Effector CD8-positive, alpha-beta T cell (primary cell): Measurements from ENCODE around the gene CDKAL1.
"Not testable (repeated sequence)": the region's sequence is repeated elsewhere in the genome, so short reads cannot be mapped to it uniquely, and the experiment has no call there.

Experiments
- DNase-seq: peaks from one replicate; lab custom pipeline; 2025; lab: John Stamatoyannopoulos, UW

CDKAL1 gene

DNA sequence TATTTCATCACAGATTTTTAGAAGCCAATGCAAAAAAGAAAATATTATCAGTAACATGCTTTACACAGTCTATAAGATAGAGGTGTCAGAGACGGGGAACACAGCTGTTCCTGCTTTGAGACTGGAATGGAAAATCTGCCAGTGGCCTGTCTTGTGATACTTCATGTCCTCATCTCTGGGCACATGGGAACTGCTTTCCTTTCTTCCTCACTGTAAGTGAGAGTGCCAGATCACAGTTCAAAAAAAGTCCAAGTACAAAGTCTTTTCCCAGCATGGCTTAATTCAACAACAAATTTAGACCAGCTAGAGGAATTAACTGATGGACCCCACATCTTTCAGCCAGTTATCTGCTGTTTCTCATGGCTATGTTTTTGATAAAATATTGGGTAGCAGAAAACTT is 490.4 kb downstream of the CDKAL1 start:
- DNase-seq = no peak

DNA sequence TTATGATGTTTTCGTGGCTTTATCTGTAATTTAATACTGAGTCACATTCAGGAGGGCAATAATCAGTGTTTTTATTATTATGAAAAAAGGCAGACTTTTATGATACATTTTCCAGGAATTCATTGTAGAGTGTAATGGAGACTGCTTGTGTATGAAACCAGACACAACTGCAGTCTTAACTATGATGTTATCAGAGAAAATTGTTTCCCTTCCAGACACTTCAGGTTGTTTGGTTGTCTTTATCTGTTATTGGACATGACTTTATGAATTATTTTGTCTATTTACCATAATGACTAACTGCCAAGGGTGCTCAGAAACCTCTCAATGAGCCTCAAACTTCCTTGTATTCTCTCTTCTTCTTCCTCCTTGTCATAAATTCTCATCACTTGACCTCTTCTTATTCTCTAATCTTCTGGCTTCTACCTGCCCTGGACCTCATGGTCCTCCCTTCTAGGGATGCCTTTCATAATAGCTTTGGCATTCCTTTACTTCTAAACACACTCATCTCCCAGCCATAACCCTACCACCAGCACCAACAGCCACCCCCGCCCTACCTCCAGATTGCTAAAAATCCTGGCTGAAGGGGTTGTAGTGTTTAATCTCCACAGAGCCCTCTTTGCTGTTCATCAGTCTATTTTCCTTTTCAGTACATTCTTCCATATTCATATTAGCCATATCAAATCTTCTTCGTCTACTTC is 492.5 kb downstream of the CDKAL1 start:
- no peak for DNase-seq

DNA sequence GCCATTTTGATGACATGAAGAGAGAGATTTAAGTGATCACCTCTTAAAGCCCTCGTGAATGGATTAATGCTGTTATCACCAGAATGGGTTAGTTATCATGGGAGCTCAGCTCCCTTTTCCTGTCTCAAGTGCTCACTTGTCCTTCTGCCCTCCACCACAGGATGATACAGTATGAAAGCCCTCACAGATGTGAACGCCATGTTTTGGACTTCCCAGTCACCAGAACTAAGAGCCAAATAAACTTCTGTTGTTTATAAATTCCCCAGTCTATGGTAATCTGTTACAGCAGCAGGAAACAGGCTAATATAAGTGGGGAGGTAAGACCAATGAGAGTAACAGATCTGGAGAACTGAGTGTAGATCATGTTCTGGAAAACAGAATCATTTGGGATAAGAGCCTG is 493.2 kb downstream of the CDKAL1 start:
- DNase-seq = no peak

DNA sequence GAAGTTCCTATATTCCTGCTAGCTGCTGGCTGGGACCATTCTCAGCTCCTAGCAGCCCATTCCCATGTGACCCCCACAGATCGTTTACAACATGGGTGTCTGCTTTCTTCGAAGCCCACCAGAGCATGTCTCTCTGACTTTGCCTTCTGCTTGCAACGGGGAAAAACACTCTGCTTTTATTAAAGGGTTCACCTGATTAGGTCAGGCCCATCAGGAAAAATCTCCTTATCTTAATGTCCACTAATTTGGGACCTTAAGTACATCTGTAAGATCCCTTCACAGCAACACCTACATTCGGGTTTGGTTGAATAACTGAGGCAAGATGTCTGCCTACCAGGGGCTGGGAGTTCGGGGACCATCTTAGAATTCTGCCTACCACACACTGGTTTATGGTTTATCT is 496.9 kb downstream of the CDKAL1 start:
- no peak for DNase-seq

DNA sequence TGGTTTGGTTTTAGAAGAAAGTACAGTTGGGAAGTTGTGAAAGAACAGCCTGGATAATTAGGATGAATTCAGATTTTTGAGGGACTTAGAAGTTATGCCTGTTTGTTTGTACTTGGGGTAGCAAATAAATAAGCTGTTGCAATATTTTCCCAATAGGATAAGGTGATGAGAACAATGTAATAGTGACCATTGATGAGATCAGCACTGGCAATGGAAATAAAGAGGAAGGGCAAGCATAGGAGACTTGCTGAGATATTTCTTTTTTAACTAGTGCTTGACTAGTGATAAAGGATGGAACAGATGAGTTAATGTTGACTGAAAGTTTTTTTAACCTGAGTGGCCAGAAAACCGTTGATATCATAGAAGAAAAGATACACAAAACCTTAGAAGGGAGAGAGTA is 498.8 kb downstream of the CDKAL1 start:
- DNase-seq = no peak

DNA sequence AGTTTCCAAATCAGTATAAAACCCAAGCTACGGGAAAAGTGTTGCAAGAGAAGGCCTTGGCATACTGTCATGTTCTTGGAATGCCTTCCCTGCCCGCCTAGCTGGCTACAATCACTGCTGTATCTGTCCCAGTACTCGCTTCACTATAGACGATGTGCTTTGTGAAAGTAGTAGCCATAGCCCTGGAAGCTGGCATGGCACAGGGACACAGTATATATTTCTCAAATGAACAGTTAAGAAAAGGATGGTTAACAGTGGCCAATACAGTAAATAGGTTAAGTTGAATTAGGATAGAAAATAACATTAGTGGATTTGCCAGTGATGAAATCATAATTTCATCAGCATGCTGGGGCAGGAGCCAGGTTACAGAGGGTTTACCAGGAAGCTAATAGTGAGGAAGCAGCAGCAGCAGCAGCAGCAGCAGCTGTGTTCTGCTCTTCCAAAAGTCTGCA is 499.3 kb downstream of the CDKAL1 start:
- no peak for DNase-seq

DNA sequence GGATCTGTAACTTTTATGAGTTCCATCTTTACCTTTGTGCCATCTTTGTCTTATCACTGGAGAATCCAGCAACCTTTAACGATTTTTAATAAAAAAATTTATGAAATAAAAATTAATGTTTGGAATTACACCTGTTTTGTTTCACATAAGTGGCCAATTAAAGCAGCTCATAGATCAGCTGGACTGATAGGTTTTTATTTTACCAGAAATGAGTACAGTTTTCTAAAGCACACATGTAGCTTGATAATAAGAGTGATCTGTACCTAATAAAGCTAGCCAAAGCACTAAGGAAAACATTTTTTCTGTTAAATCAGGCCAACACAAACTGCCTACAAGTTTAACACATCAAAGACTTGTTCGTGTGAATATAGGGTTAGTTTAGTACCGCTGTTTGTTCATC is 500.1 kb downstream of the CDKAL1 start:
- DNase-seq = no peak

DNA sequence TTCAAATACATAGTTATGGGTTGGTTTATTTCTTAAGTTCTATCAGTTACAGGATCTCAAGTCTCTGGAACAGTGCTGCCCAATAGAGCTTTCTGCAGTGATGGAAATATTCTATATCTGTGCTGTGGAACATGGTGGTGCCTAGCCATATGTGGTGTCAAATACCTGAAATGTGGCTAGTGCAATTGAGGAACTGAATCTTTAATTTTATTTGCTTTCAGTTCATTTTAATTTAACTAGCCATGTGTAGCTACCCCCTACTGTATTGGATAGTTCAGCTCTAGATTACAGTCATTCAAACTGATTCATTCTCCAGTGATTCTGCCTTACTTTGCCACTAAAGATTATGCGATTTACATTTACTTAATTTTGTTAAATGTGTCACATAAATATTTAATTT is 503.2 kb downstream of the CDKAL1 start:
- DNase-seq = no peak

DNA sequence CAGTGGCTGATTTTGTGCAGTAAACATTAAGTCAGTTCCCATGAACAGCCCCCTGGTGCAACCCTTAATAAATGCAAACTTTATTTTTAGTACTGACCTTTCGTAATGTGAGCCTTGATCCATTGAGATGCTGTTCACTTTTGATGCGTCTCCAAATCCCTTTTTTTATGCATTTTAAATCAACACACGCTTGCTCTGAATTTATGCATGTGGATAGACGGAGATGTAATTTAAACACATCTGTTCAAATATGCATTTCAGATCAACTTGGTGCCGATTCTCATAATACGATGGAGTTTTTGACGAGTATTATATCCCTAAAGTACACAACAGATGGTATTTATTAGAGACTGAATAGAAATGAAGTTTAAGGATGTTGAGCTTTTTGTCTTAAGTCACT is 505.7 kb downstream of the CDKAL1 start:
- DNase-seq = no peak

DNA sequence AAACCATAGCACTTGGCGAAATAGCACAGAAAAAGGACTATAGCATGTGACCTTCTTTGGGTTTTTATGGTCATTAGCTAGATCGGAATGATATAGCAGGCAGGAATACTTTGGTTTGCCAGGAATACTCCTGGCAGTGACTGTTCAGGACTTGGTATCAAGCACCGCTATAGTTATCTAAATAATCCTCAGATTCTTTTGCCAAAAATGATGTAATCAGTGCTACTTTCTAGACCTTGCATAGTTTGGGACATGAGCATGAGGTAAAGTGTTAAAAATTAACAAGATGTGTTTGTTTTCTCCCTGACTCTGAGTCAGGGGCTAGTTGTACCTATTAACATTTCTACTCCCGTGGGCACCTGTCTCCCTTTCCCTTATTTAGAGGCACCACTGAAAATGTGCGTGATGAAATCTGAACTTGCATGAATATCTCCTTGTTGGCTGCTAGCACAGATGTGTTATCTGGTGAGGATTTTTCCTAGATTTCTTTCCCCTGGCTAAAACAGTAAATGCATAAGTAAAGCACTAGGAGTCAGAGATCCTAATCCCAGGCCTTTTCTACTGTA is 511.0 kb downstream of the CDKAL1 start:
- no peak for DNase-seq

DNA sequence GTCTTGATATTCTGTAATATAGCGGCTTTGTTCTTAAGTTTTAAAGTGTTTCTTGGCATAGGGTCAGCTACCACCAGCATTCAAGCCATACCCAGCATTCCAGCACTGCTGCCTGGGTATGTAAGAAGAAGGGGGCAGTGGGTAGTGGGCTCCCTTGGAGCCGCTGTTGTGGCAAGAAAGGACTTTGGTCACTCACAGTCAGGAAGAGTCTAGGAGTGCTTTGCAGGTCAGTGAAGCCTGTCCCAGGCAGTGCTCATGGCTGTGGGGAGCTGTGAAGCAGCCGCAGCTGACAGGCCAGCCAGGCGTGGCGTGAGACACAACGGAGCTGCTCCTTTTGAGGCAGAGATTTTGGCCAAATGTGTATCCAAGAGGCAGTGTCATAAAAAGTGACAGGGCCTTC is 512.0 kb downstream of the CDKAL1 start:
- DNase-seq = no peak

DNA sequence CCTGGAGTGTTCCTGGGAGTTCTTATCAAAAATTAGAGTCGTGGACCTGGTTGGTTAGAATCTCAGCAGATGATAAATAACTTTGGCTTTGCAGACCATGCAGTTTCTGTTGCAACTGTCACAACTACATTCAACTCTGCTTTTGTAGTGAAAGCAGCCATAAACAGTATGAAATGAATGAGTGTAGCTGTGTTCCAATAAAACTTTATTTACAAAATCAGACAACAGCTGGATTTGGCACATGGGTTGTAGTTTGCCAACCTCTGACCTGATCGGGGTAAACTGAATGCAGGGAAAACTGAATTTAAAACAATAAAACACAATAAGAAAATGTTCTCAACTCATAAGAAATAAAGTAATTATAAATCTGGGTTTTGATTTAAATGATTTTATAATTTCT is 513.8 kb downstream of the CDKAL1 start:
- no peak for DNase-seq

DNA sequence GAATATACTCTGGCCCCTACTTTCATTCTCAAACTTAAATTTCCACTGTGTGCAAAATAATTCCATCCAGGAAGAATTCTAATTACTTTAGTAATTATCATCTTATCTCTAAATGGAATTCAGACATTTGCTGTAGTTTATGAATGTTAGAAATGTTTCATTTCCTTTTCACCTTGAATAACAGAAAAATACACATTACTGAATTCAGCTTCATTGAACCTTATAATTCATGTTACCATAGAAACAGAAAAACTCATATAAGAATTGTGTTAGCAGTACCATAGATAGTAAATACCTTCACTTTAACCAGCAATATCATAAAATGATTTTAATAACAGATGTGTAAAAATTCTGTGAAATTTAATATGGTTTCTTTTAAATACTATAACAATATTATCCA is 514.9 kb downstream of the CDKAL1 start:
- DNase-seq = no peak

DNA sequence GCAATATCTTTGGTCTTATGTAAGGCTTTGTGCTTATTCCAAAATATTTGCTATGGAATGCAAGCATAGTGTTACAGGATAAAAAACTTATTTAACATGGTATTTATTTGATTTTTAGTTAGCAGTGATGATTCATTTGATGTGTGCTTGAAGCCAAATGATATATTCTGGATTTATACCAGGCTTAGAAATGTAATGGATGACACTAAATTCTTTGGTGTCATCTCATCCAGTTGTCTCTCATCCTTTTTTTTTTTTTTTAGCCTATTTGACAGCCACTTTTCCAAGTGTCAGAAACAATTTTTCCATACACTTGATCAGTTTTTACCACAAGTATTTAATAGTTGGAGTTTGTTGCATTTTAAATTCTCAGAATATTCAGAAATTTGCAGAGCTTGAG is 515.3 kb downstream of the CDKAL1 start:
- DNase-seq = no peak

DNA sequence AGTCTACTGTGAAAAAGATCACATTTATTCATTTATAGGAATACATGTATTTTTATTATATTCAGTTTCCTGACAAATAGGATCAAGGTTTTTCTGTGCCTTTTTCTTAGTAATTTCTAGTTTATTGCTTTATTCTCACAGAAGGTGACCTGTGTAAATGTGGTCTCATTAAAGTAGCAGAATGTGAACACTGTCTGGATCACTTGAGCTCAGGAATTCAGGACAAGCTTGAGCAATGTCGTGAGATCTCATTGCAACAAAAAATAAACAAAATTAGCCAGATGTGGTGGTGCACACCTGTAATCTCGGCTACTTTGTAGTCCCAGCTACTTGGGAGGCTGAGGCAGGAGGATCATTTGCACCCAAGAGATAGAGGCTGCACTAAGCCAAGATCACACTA is 516.7 kb downstream of the CDKAL1 start:
- DNase-seq = no peak

DNA sequence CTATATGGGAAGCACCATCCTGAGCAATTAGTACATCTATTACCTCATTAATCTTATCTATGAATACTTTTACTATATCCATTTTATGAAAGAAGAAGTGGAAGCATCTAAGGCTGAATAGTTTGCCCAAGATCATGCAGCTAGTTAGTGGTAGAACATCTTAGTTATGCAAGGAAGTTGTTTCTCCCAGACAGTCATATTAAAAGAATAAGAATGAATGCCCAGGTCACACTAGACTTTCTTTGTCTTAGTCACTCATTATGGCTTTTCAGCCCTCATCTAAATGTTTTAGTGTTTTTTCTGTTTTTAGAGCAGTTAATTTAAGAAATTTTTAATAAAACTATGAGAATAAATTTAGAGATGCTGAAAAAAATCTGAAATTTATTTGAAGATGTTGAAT is 517.5 kb downstream of the CDKAL1 start:
- no peak for DNase-seq

DNA sequence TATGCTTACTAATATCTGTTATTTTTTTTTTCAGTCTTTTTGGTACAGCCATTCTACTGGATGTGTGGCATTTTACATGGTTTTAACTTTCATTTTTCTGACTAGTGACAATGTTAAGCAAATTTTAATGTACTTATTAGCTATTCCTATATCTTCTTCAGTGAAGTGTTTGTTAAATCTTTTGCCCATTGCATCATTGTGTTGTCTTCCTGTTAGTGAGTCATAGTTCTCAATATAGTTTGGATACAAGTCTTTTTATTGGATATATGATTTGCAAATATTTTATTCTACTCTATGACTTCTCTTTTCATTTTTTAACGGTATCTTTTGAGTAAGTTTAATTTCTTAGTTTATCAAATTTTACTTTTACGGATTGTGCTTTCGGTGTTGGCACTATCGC is 519.4 kb downstream of the CDKAL1 start:
- no peak for DNase-seq

DNA sequence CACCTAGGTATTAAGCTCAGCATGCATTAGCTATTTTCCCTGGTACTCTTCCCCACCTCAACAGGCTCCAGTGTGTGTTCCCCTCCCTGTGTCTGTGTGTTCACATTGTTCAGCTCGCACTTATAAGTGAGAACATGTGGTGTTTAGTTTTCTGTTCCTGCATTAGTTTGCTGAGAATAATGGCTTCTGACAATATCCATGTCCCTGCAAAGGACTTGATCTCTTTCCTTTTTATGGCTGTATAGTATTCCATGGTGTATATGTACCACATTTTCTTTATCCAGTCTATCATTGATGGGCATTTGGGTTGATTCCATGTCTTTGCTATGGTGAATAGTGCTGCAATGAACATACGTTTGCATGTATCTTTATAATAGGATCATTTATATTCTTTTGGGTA is 521.2 kb downstream of the CDKAL1 start:
- DNase-seq = not testable (repeated sequence)

DNA sequence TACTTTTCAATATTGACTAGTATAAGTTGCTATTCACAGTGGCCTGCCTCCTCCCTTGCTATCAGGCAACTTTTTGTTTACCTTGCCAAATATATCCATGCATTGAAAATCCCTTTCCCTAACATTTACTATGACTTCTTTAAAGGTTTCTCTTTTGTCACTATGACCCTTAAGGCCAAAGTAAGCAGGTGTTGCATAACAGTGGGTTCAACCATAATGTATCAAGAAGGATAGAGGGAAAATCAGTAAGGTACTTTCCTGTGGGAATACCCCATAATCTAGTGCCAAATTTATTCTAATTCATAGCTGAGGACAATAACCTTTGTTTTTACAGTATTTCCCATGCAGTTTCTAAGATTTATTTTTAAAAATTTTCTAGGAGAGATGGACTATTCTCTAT is 527.6 kb downstream of the CDKAL1 start:
- no peak for DNase-seq

DNA sequence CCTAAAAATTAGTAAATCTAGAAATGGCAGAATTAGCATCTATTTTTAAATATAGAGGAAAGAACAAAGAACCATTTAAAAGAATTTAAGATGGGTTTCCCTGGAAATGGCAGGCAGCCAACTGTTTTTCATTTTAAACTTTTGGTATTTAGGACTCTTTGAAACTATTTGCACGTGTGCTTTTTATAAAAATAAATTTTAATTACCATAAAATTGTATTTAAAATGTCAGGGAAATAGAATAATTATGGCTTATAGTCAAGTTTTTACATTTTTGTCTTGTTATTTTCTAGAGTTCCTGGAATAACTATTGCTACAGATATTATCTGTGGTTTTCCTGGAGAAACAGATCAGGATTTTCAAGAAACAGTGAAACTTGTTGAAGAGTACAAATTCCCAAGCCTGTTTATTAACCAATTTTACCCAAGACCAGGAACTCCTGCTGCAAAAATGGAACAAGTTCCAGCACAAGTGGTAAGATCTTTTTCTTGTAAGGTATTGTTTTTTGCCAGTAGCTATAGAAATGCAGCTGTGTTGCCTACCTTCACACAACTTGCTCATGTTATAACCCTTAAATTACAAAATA is 530.6 kb downstream of the CDKAL1 start:
- no peak for DNase-seq

DNA sequence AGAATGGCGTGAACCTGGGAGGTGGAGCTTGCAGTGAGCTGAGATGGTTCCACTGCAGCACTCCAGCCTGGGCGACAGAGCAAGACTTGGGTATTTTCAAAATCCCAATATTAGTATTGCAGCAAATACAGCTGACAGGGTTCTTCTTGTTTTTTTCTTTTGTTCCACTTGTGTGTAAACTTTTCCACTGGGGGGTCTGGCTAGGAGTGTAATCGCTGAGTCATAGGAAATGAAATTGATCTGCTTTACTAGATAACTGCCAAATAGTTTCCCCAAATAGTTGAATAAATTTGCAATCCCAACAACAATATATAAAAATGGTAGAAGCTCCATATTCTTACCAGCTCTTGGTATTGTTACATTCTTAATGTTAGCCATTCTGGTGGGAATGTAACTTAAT is 533.3 kb downstream of the CDKAL1 start:
- DNase-seq = no peak

DNA sequence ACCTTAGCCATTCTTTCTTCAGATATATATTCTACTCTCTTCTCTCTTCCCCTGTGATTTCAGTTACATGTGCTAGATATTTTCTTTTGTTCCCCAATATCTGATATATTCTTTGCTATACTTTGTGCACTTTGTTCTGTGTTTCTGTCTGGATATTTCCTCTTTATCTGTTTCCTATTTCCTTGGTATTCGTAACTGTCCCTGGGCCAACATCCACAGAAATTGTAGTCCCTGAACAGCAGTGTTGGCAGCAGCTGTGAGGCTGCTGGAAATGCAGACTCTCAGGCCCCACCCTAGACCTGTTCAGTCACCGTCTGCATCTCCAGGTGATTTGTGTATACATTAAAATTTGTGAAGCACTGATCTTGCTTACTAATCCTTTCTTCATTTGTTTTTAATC is 536.4 kb downstream of the CDKAL1 start:
- DNase-seq = no peak

DNA sequence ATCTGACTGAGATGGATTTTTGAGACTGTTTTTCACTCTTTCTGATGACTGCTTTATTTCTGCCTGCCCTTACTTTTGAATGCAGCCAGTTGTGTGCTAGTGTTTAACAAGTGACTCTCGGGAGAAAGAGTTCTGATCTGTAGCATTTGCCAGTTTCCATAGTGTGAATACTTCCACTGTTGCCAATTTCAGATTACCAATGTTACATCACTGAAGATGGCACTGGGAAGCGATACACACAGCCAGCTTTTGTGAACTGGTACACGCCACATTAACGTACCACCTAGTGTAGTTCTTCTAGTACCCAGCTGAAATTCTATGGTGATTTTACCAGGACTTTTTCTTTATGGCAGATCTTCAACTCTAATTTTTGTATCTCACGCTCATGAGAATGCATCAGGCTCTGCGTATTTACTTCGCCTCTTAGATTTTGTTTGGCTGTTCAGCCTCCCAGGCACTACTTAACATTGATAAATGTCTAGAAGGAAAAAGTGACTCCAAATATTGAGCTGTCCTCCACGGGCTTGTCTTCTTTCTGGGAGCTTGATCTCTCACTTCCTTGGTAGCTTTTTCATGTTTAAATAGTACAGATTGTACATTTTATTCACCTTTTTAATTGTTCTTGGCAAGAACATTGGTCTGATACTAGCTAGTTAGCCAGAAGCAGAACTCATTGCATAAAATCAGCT is 537.7 kb downstream of the CDKAL1 start:
- DNase-seq = no peak
